GM10847 (cell line): ENCODE results near the gene IGHMBP2.

Source experiments
- POLR2A ChIP-seq: IDR thresholded peaks from 2 replicates; pipeline ENCODE4 v1.6.1; 2011; ENCODE audit not compliant: insufficient read length; ENCODE audit errors: extremely low read depth

Gene IGHMBP2

DNA sequence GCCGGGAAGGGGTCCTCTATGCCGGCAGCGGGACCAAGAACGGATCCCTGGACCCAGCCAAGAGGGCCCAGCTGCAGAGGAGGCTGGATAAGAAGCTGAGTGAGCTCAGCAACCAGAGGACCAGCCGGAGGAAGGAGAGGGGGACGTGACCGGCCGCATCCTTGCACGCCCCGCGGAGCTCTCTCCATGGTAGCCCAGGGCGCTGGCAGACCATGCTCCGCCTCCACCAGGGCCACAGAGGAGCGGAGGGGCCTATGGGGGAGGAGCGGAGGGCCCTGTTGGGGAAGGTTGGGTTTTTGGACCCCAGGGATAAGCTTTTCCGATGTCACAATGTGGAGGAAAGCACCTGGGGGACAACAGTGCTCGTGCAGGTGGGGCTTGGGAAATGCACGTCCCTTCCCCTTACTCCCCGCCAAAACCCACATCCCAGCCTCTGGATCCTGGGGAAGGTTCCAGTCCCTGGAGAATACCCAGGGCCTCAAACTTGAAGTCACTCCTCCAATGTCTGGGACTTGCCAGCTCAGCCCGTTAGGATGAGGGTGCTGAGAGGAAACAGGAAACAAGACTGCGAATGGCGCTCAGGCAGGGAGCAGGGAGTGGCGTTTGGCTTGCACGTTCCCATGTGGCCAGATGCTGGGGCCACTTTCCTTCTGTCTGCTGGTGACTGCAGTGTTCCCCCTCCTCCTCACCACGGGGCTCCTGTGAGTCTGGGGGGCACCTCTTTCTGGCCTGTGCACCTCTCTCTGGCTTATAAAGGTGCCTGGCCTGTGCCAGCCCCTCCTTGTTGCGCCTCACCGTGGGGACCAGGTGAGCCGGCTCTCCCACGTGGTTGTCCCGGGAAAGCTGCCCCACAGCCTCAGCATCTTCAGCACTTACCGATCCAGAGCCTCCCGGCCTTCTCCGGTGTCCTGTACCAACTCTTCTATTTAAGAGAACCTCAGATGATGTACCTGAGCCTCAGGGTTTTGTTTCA is 36.2 kb downstream of the IGHMBP2 start:
- no peak for TF ChIP-seq POLR2A

GRCh38 chr11:68940651-68941323 is 37.1 kb downstream of the IGHMBP2 start:
- TF ChIP-seq POLR2A = no peak

- TF ChIP-seq POLR2A = no peak
Measured at GRCh38 chr11:68941324-68942094, 37.8 kb downstream of the IGHMBP2 start.

- no peak for TF ChIP-seq POLR2A
Measured at GRCh38 chr11:68942095-68942620, 38.5 kb downstream of the IGHMBP2 start.

DNA sequence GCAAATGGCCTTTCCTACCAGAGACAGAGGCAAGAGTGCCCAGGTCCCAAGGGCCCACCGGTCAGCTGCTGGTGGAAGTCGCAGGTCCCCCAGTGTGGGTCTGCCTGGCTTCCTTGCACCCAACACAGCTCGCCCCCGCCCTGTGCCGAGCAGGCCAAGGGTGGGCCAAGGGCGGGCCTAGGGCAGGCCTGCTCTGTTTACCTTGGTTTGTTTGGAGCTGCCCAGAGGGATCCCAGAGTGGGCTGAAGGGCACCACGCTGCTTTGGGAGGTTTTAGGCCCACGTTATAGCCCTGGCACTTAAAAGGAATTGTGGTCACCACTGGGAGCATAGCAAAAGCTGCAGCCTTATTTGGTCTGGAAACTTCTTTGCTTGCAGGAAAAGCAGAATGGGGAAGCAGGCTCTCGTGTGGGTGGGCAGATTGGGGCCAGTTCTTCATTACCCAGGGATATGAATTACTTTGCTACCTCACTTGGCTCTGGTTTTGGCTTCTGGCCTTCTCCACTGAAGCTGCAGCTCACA is 39.1 kb downstream of the IGHMBP2 start:
- TF ChIP-seq POLR2A = no peak

DNA sequence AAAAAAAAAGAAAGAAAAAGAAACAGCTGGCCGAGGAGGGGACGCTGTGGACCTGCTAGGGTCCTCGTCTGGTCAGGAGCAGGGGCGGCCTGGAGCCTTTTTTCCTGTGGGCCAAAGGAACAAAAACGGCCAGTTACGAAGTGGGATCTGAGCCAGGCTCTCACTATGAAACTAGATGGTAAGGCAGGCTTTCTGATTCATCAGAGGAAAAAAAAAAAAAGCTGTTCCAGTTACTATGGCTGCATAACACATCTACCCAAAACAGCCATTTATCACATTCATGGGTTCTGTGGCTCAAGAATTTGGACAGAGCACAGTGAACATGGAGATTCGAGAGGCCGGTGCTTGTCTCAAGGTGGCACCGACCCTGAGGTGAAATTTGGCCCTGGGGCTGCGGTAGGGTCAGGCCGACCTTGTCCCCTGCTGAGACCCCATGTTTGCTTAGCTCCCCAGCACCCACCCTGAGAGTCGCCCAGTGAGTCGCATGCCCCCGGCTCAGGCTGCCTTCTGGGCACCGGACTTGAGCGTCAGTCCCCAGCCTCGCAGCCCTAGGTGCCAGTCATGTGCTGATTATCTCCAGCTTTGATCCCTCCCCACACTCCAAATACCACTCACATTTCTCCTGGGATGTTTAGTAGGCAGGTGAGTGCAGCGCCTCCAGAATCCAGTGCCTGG is 42.9 kb downstream of the IGHMBP2 start:
- no peak for TF ChIP-seq POLR2A

DNA sequence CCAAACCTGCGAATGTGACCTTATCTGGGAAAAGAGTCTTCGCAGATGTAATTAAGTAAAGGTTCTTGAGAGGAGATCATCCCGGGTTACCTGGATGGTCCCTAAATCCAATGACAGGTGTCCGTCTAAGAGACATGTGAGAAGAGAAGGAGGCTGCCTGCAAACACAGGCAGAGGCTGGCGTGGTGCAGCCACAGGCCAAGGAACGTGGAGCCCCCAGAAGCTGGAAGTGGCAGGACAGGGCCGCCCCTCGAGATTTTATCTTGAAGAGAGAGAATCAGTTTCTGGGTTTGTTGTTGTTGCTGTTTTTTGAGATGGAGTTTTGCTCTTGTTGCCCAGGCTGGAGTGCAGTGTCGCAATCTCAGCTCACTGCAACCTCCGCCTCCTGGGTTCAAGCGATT is 43.5 kb downstream of the IGHMBP2 start:
- no peak for TF ChIP-seq POLR2A

- TF ChIP-seq POLR2A = no peak
Measured at GRCh38 chr11:68948496-68948895, 44.8 kb downstream of the IGHMBP2 start.

GRCh38 chr11:68948935-68949334 is 45.2 kb downstream of the IGHMBP2 start:
- no peak for TF ChIP-seq POLR2A

- TF ChIP-seq POLR2A = no peak
Measured at GRCh38 chr11:68950270-68950669, 46.6 kb downstream of the IGHMBP2 start.

GRCh38 chr11:68950762-68951161 is 47.1 kb downstream of the IGHMBP2 start:
- no peak for TF ChIP-seq POLR2A

- TF ChIP-seq POLR2A = no peak
Measured at GRCh38 chr11:68954836-68955606, 51.3 kb downstream of the IGHMBP2 start.

DNA sequence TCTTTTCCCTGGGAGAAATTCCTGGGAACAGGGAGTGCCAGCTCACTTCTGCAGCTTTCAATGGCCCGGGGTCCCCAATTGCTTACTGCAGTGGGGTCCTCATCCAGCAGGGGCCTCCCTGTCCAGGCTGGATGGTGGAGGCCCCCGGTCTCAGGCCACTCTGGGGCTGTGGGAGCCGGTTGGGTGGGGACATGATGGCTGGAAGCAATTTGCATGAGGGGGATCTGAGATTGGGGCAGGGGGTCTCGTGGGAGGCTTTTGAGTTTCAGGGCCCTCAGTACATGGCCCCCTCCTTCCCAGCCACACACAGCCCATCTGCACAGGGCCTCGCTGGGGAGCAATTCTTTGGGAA is 51.9 kb downstream of the IGHMBP2 start:
- no peak for TF ChIP-seq POLR2A

DNA sequence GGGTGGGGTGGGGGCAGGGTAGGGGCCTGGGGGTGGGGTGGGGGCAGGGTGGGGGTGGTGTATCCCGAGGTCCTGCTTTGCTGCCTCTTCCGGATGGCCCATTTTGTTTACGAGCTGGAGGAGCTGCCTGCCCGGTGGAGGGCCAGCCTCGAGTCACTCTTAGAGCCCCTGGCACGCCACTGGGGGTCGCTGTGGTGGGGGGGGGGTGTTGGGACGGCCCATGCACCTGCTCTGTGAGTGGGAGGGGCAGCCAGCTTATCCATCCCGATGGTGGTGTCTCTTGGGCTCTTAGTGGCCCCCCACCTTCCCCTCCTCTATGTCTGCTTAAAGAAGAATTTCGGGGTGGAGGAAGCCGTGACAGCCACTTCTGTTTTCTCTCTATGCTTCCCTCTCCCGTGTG is 52.5 kb downstream of the IGHMBP2 start:
- no peak for TF ChIP-seq POLR2A

GRCh38 chr11:68956547-68957254 is 53.0 kb downstream of the IGHMBP2 start:
- no peak for TF ChIP-seq POLR2A
